OCI-LY3 (cell line): Measurements from ENCODE around the gene TSR3.
A peak's percentile ranks its signal among the peaks of the same experiment; 100 is the strongest.

Experiments
- H2AFZ ChIP-seq: fragments of 200-600, 300-600 bp; shearing (Covaris generic); 2 replicates; pipeline ENCODE4 v1.6.0; 2014; ENCODE audit warnings: antibody characterized with exemption, low read depth, low read length
- H3K27ac ChIP-seq: fragments of 200-600, 300-600 bp; sonication (generic); 2 replicates; pipeline ENCODE4 v1.5.1; 2014; ENCODE audit warnings: mild to moderate bottlenecking, low read length, moderate library complexity, mixed read lengths
- H3K27me3 ChIP-seq: fragments of 200-600, 300-600 bp; sonication (generic); 2 replicates; pipeline ENCODE4 v1.6.1; 2014; ENCODE audit warnings: low read depth, low read length, mixed read lengths
- H3K36me3 ChIP-seq: fragments of 200-600, 300-600 bp; sonication (generic); replicated peaks from 2 replicates; pipeline ENCODE3; 2014; ENCODE audit warnings: low read depth, low read length, mixed read lengths
- H3K4me1 ChIP-seq: fragments of 300-600, 200-600 bp; sonication (generic); 2 replicates; pipeline ENCODE4 v1.6.1; 2014; ENCODE audit warnings: low read length, mixed read lengths
- H3K4me2 ChIP-seq: fragments of 200-600, 300-600 bp; sonication (generic); 2 replicates; pipeline ENCODE4 v1.6.1; 2014; ENCODE audit warnings: low read length, mixed read lengths
- H3K4me3 ChIP-seq: fragments of 300-600, 200-600 bp; sonication (generic); 2 replicates; pipeline ENCODE4 v1.5.1; 2014; ENCODE audit warnings: antibody characterized with exemption, mild to moderate bottlenecking, low read length, moderate library complexity
- H3K79me2 ChIP-seq: fragments of 300-600, 200-600 bp; shearing (Covaris generic); 2 replicates; pipeline ENCODE4 v1.6.1; 2014; ENCODE audit warnings: mild to moderate bottlenecking, low read length, mixed read lengths
- H3K9ac ChIP-seq: fragments of 300-600, 200-600 bp; shearing (Covaris generic); 2 replicates; pipeline ENCODE4 v1.6.0; 2014; ENCODE audit warnings: mild to moderate bottlenecking, low read length, moderate library complexity
- H3K9me3 ChIP-seq: fragments of 200-600, 300-600 bp; shearing (Covaris generic); 2 replicates; pipeline ENCODE4 v1.6.1; 2014; ENCODE audit warnings: low read length, mixed read lengths; ENCODE audit not compliant: insufficient read depth
- H4K20me1 ChIP-seq: fragments of 200-600, 300-600 bp; sonication (generic); 2 replicates; pipeline ENCODE4 v1.6.1; 2016; ENCODE audit warnings: low read length, mixed read lengths; ENCODE audit not compliant: insufficient read depth
- CTCF ChIP-seq: fragments of 200-600, 300-600 bp; sonication (generic); IDR thresholded peaks from 2 replicates; pipeline ENCODE4 v1.5.1; 2014; ENCODE audit warnings: antibody characterized with exemption, low read length, low read depth
- EZH2phosphoT487 ChIP-seq: fragments of 200-600 bp; shearing (Covaris generic); IDR thresholded peaks from 2 replicates; pipeline ENCODE4 v1.6.1; 2018; ENCODE audit warnings: antibody characterized with exemption, mixed run types, low read depth

Gene TSR3

GRCh38 chr16:1338119-1338730 lies 13.5 kb downstream of the TSR3 start:
- Histone ChIP-seq H3K27me3 (peaks cover 15% of the 10 kb centered on the region; the same call in 1 of the 2 replicates), H3K4me1 (peaks cover 37% of the 10 kb centered on the region), H2AFZ (no peak overlapping the region), H3K9ac (peak overlapping the region; percentile 36; the same call in 1 of the 2 replicates), H3K9me3 (no peaks in the 10 kb centered on the region), H3K4me3 (peak overlapping the region; percentile 63), H3K27ac (no peak overlapping the region), H3K79me2 (no peaks in the 10 kb centered on the region), H3K36me3 (no peaks in the 10 kb centered on the region), H4K20me1 (no peaks in the 10 kb centered on the region), H3K4me2 (peak overlapping the region; percentile 85)
- TF ChIP-seq CTCF (peak; percentile 53), EZH2phosphoT487 (no peak)

- Histone ChIP-seq H4K20me1 (no peaks in the 10 kb centered on the region), H3K4me1 (peaks cover 33% of the 10 kb centered on the region), H2AFZ (no peak overlapping the region), H3K9me3 (no peaks in the 10 kb centered on the region), H3K36me3 (no peaks in the 10 kb centered on the region), H3K79me2 (no peaks in the 10 kb centered on the region), H3K4me2 (peak overlapping the region; percentile 85), H3K9ac (no peak overlapping the region), H3K27ac (no peak overlapping the region), H3K27me3 (peaks cover 15% of the 10 kb centered on the region; the same call in 1 of the 2 replicates), H3K4me3 (no peak overlapping the region)
- TF ChIP-seq EZH2phosphoT487 (no peak), CTCF (no peak)
These were observed 14.2 kb downstream of the TSR3 start for GRCh38 chr16:1337486-1337885.

- no peak for TF ChIP-seq EZH2phosphoT487
- TF ChIP-seq CTCF = no peak
- no peak overlapping the region for H3K4me3 ChIP-seq
- H3K4me2 ChIP-seq = no peak overlapping the region
- no peaks in the 10 kb centered on the region for H3K36me3 ChIP-seq
- no peaks in the 10 kb centered on the region for H4K20me1 ChIP-seq
- H3K27ac ChIP-seq = no peak overlapping the region
- no peak overlapping the region for H2AFZ ChIP-seq
- H3K9ac ChIP-seq = no peak overlapping the region
- peaks cover 32% of the 10 kb centered on the region for H3K4me1 ChIP-seq
- no peaks in the 10 kb centered on the region for H3K9me3 ChIP-seq
- H3K79me2 ChIP-seq = no peaks in the 10 kb centered on the region
- peaks cover 15% of the 10 kb centered on the region; the same call in 1 of the 2 replicates for H3K27me3 ChIP-seq
These were observed 15.1 kb downstream of the TSR3 start for GRCh38 chr16:1336619-1337018.

- no peak overlapping the region for H3K4me3 ChIP-seq
- no peak overlapping the region for H3K9ac ChIP-seq
- no peak overlapping the region for H2AFZ ChIP-seq
- no peak overlapping the region for H3K4me2 ChIP-seq
- H3K9me3 ChIP-seq = no peaks in the 10 kb centered on the region
- no peaks in the 10 kb centered on the region for H3K36me3 ChIP-seq
- no peak for TF ChIP-seq EZH2phosphoT487
- TF ChIP-seq CTCF = no peak
- peaks cover 15% of the 10 kb centered on the region; the same call in 1 of the 2 replicates for H3K27me3 ChIP-seq
- H3K4me1 ChIP-seq = peaks cover 36% of the 10 kb centered on the region
- H3K79me2 ChIP-seq = no peaks in the 10 kb centered on the region
- no peaks in the 10 kb centered on the region for H4K20me1 ChIP-seq
- H3K27ac ChIP-seq = no peak overlapping the region
These were observed 15.7 kb downstream of the TSR3 start for GRCh38 chr16:1335996-1336395.
